Activated naive CD8-positive, alpha-beta T cell (primary cell): Measurements from ENCODE around the gene INTS1.
"Not testable (repeated sequence)": the region's sequence is repeated elsewhere in the genome, so short reads cannot be mapped to it uniquely, and the experiment has no call there.

ENCODE experiments used
- H3K27ac Mint-ChIP-seq: one replicate; pipeline ENCODE4 v1.8.0; 2021; ENCODE audit warnings: mixed read lengths
- H3K27me3 Mint-ChIP-seq: one replicate; pipeline ENCODE4 v1.8.0; 2021; ENCODE audit warnings: mixed read lengths
- H3K36me3 Mint-ChIP-seq: one replicate; pipeline ENCODE4 v1.8.0; 2021; ENCODE audit warnings: mixed read lengths
- H3K4me1 Mint-ChIP-seq: one replicate; pipeline ENCODE4 v1.8.0; 2021; ENCODE audit warnings: low read depth, mixed read lengths
- H3K4me3 Mint-ChIP-seq: one replicate; pipeline ENCODE4 v1.8.0; 2021; ENCODE audit warnings: mild to moderate bottlenecking, mixed read lengths
- H3K9me3 Mint-ChIP-seq: one replicate; pipeline ENCODE4 v1.8.0; 2021; ENCODE audit warnings: low read depth, mixed read lengths

The INTS1 gene

GRCh38 chr7:1448958-1449357 is 55.2 kb downstream of the INTS1 start:
- Mint-ChIP-seq H3K27me3 (no peaks in the 10 kb centered on the region), H3K27ac (no peak overlapping the region), H3K4me3 (no peak overlapping the region), H3K36me3 (no peaks in the 10 kb centered on the region), H3K4me1 (no peaks in the 10 kb centered on the region), H3K9me3 (no peaks in the 10 kb centered on the region)

- Mint-ChIP-seq H3K27me3 (no peaks in the 10 kb centered on the region), H3K4me3 (no peak overlapping the region), H3K27ac (no peak overlapping the region), H3K9me3 (no peaks in the 10 kb centered on the region), H3K36me3 (no peaks in the 10 kb centered on the region), H3K4me1 (no peaks in the 10 kb centered on the region)
These were observed 56.5 kb downstream of the INTS1 start for GRCh38 chr7:1447551-1448244.

- H3K4me3 Mint-ChIP-seq, result no peak overlapping the region
- no peaks in the 10 kb centered on the region for H3K27me3 Mint-ChIP-seq
- no peaks in the 10 kb centered on the region for H3K9me3 Mint-ChIP-seq
- H3K27ac Mint-ChIP-seq, result no peak overlapping the region
- no peaks in the 10 kb centered on the region for H3K36me3 Mint-ChIP-seq
- no peaks in the 10 kb centered on the region for H3K4me1 Mint-ChIP-seq
These were observed 57.1 kb downstream of the INTS1 start for GRCh38 chr7:1447112-1447511.

- Mint-ChIP-seq H3K9me3 (no peaks in the 10 kb centered on the region), H3K4me3 (no peak overlapping the region), H3K27ac (no peak overlapping the region), H3K36me3 (no peaks in the 10 kb centered on the region), H3K27me3 (no peaks in the 10 kb centered on the region), H3K4me1 (no peaks in the 10 kb centered on the region)
These were observed 57.6 kb downstream of the INTS1 start for GRCh38 chr7:1446620-1447032.

- not testable (repeated sequence) for H3K27ac Mint-ChIP-seq, H3K4me3 Mint-ChIP-seq
These were observed 58.2 kb downstream of the INTS1 start for GRCh38 chr7:1446026-1446425.

GRCh38 chr7:1445341-1445740 is 58.8 kb downstream of the INTS1 start:
- no peak overlapping the region for H3K4me3 Mint-ChIP-seq
- H3K27ac Mint-ChIP-seq, result no peak overlapping the region
- H3K27me3 Mint-ChIP-seq, result no peaks in the 10 kb centered on the region
- no peaks in the 10 kb centered on the region for H3K4me1 Mint-ChIP-seq
- no peaks in the 10 kb centered on the region for H3K9me3 Mint-ChIP-seq
- H3K36me3 Mint-ChIP-seq, result no peaks in the 10 kb centered on the region

More at GRCh38 chr7:1446026-1446425, 58.2 kb downstream of the INTS1 start:
- not testable (repeated sequence) for H3K27me3 Mint-ChIP-seq, H3K9me3 Mint-ChIP-seq, H3K4me1 Mint-ChIP-seq, H3K36me3 Mint-ChIP-seq

GRCh38 chr7:1444925-1445322 is 59.3 kb downstream of the INTS1 start:
- no peaks in the 10 kb centered on the region for H3K4me1 Mint-ChIP-seq
- no peak overlapping the region for H3K4me3 Mint-ChIP-seq
- H3K36me3 Mint-ChIP-seq, result no peaks in the 10 kb centered on the region
- H3K27me3 Mint-ChIP-seq, result no peaks in the 10 kb centered on the region
- no peak overlapping the region for H3K27ac Mint-ChIP-seq
- H3K9me3 Mint-ChIP-seq, result no peaks in the 10 kb centered on the region

GRCh38 chr7:1444214-1444924 is 59.8 kb downstream of the INTS1 start:
- Mint-ChIP-seq H3K9me3 (no peaks in the 10 kb centered on the region), H3K27ac (no peak overlapping the region), H3K27me3 (no peaks in the 10 kb centered on the region), H3K4me1 (no peaks in the 10 kb centered on the region), H3K4me3 (no peak overlapping the region), H3K36me3 (no peaks in the 10 kb centered on the region)

- H3K4me3 Mint-ChIP-seq, H3K4me1 Mint-ChIP-seq, H3K27ac Mint-ChIP-seq, H3K27me3 Mint-ChIP-seq, H3K9me3 Mint-ChIP-seq, H3K36me3 Mint-ChIP-seq: not testable (repeated sequence)
These were observed 60.5 kb downstream of the INTS1 start for GRCh38 chr7:1443587-1444200.

- no peaks in the 10 kb centered on the region for H3K27me3 Mint-ChIP-seq
- no peaks in the 10 kb centered on the region for H3K9me3 Mint-ChIP-seq
- no peaks in the 10 kb centered on the region for H3K36me3 Mint-ChIP-seq
- H3K4me1 Mint-ChIP-seq, result no peaks in the 10 kb centered on the region
- H3K4me3 Mint-ChIP-seq, result no peak overlapping the region
- H3K27ac Mint-ChIP-seq, result no peak overlapping the region
These were observed 61.6 kb downstream of the INTS1 start for GRCh38 chr7:1442355-1443124.

GRCh38 chr7:1441615-1442354 is 62.4 kb downstream of the INTS1 start:
- Mint-ChIP-seq H3K9me3 (no peaks in the 10 kb centered on the region), H3K36me3 (no peaks in the 10 kb centered on the region), H3K4me1 (no peaks in the 10 kb centered on the region), H3K27me3 (no peaks in the 10 kb centered on the region), H3K27ac (no peak overlapping the region), H3K4me3 (no peak overlapping the region)

- Mint-ChIP-seq H3K27ac (no peak overlapping the region), H3K36me3 (no peaks in the 10 kb centered on the region), H3K9me3 (no peaks in the 10 kb centered on the region), H3K4me3 (no peak overlapping the region), H3K4me1 (no peaks in the 10 kb centered on the region), H3K27me3 (no peaks in the 10 kb centered on the region)
These were observed 63.6 kb downstream of the INTS1 start for GRCh38 chr7:1440620-1441019.

- Mint-ChIP-seq H3K4me1 (no peaks in the 10 kb centered on the region), H3K27me3 (no peaks in the 10 kb centered on the region), H3K36me3 (no peaks in the 10 kb centered on the region), H3K4me3 (no peak overlapping the region), H3K9me3 (no peaks in the 10 kb centered on the region), H3K27ac (no peak overlapping the region)
These were observed 64.5 kb downstream of the INTS1 start for GRCh38 chr7:1439373-1440363.

- no peak overlapping the region for H3K4me3 Mint-ChIP-seq
- H3K27ac Mint-ChIP-seq, result no peak overlapping the region
- H3K4me1 Mint-ChIP-seq, result no peaks in the 10 kb centered on the region
- H3K9me3 Mint-ChIP-seq, result no peaks in the 10 kb centered on the region
- H3K27me3 Mint-ChIP-seq, result no peaks in the 10 kb centered on the region
- no peaks in the 10 kb centered on the region for H3K36me3 Mint-ChIP-seq
These were observed 65.4 kb downstream of the INTS1 start for GRCh38 chr7:1438821-1439220.
